HEK293 (cell line): ENCODE measurements around the gene WDR13.

Source experiments
- FEZF1 ChIP-seq: fragments of 450-650 bp; formaldehyde crosslinking; IDR thresholded peaks from 2 replicates; pipeline ENCODE4 v1.5.1; 2016; ENCODE audit warnings: missing biosample characterization, missing genetic modification characterization
- KLF10 ChIP-seq: fragments of 450-650 bp; IDR thresholded peaks from 2 replicates; pipeline ENCODE4 v1.5.1; 2018; ENCODE audit warnings: missing biosample characterization, mild to moderate bottlenecking, missing genetic modification characterization
- RBAK ChIP-seq: fragments of 450-650 bp; formaldehyde crosslinking; IDR thresholded peaks from 2 replicates; pipeline ENCODE4 v1.5.1; 2016; ENCODE audit warnings: missing biosample characterization, missing genetic modification characterization
- ZBTB1 ChIP-seq: fragments of 450-650 bp; formaldehyde crosslinking; IDR thresholded peaks from 2 replicates; pipeline ENCODE4 v1.5.1; 2016; ENCODE audit warnings: missing biosample characterization, missing genetic modification characterization
- ZBTB17 ChIP-seq: fragments of 450-650 bp; formaldehyde crosslinking; IDR thresholded peaks from 2 replicates; pipeline ENCODE4 v1.5.1; 2016; ENCODE audit warnings: missing biosample characterization, missing genetic modification characterization
- ZBTB21 ChIP-seq: fragments of 450-650 bp; formaldehyde crosslinking; IDR thresholded peaks from 2 replicates; pipeline ENCODE4 v1.5.1; 2017; ENCODE audit warnings: missing biosample characterization, missing genetic modification characterization
- ZEB2 ChIP-seq: fragments of 450-650 bp; formaldehyde crosslinking; IDR thresholded peaks from 2 replicates; pipeline ENCODE4 v1.5.1; 2016; ENCODE audit warnings: missing biosample characterization, missing genetic modification characterization
- ZFP69B ChIP-seq: fragments of 450-650 bp; formaldehyde crosslinking; IDR thresholded peaks from 2 replicates; pipeline ENCODE4 v1.5.1; 2016; ENCODE audit warnings: missing biosample characterization, missing genetic modification characterization
- ZNF24 ChIP-seq: fragments of 450-650 bp; formaldehyde crosslinking; IDR thresholded peaks from 2 replicates; pipeline ENCODE4 v1.5.1; 2016; ENCODE audit warnings: missing biosample characterization, missing genetic modification characterization
- ZNF473 ChIP-seq: fragments of 450-650 bp; formaldehyde crosslinking; IDR thresholded peaks from 2 replicates; pipeline ENCODE4 v1.5.1; 2017; ENCODE audit warnings: missing biosample characterization, missing genetic modification characterization
- ZNF548 ChIP-seq: fragments of 450-650 bp; formaldehyde crosslinking; IDR thresholded peaks from 2 replicates; pipeline ENCODE4 v1.5.1; 2016; ENCODE audit warnings: missing biosample characterization, missing genetic modification characterization
- ZNF571 ChIP-seq: fragments of 450-650 bp; formaldehyde crosslinking; IDR thresholded peaks from 2 replicates; pipeline ENCODE4 v1.5.0; 2017; ENCODE audit warnings: missing biosample characterization, missing genetic modification characterization
- ZNF596 ChIP-seq: fragments of 450-650 bp; IDR thresholded peaks from 2 replicates; pipeline ENCODE4 v1.5.0; 2018; ENCODE audit warnings: missing biosample characterization, mild to moderate bottlenecking, missing genetic modification characterization, moderate library complexity
- ZNF624 ChIP-seq: fragments of 450-650 bp; formaldehyde crosslinking; IDR thresholded peaks from 2 replicates; pipeline ENCODE4 v1.5.1; 2017; ENCODE audit warnings: missing biosample characterization, missing genetic modification characterization
- ZNF791 ChIP-seq: fragments of 450-650 bp; formaldehyde crosslinking; IDR thresholded peaks from 2 replicates; pipeline ENCODE4 v1.5.1; 2016; ENCODE audit warnings: missing biosample characterization, missing genetic modification characterization
- TF ChIP-seq, protein P1 (sequence below): fragments of 450-650 bp; formaldehyde crosslinking; IDR thresholded peaks from 2 replicates; pipeline ENCODE4 v1.5.0; 2017; ENCODE audit warnings: missing biosample characterization, missing genetic modification characterization, borderline replicate concordance
- TF ChIP-seq, protein P2 (sequence below): fragments of 450-650 bp; formaldehyde crosslinking; IDR thresholded peaks from 2 replicates; pipeline ENCODE4 v1.5.1; 2016; ENCODE audit warnings: missing biosample characterization, missing genetic modification characterization
- TF ChIP-seq, protein P3 (sequence below): fragments of 450-650 bp; formaldehyde crosslinking; IDR thresholded peaks from 2 replicates; pipeline ENCODE4 v1.5.1; 2017; ENCODE audit warnings: missing biosample characterization, missing genetic modification characterization
- TF ChIP-seq, protein P4 (sequence below): fragments of 450-650 bp; formaldehyde crosslinking; IDR thresholded peaks from 2 replicates; pipeline ENCODE4 v1.5.1; 2016; ENCODE audit warnings: missing biosample characterization, missing genetic modification characterization
- TF ChIP-seq, protein P5 (sequence below): fragments of 450-650 bp; formaldehyde crosslinking; IDR thresholded peaks from 2 replicates; pipeline ENCODE4 v1.5.1; 2016; ENCODE audit warnings: missing biosample characterization, missing genetic modification characterization, borderline replicate concordance
- TF ChIP-seq, protein P6 (sequence below): fragments of 450-650 bp; IDR thresholded peaks from 2 replicates; pipeline ENCODE4 v1.5.1; 2018; ENCODE audit warnings: missing biosample characterization, missing genetic modification characterization
- TF ChIP-seq, protein P7 (sequence below): fragments of 450-650 bp; formaldehyde crosslinking; IDR thresholded peaks from 2 replicates; pipeline ENCODE4 v1.5.1; 2016; ENCODE audit warnings: missing biosample characterization, missing genetic modification characterization

WDR13 gene

DNA sequence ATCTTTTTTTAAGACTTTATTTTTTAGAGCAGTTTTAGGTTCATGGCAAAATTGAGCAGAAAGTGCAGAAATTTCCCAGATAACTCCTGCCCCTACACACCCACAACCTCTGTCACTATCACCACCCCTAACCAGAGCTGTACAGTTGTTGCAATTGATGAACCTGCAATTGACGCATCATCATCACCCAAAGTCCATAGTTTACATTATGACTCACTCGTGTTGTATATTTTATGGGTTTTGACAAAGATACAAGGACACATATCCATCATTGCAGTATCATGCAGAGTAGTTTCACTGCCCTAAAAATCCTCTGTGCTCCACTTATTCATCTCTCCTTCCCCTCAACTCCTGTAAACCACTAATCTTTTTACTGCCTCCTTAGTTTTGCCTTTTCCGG, 51.8 kb downstream of the WDR13 start (continued):
- TF ChIP-seq ZNF596 (tag by site-specific recombination) (no peak), KLF10 (no peak), RBAK (no peak), ZNF624 (no peak), ZBTB17 (no peak), ZEB2 (tag by site-specific recombination) (0 out of 2 replicates have a peak, but pooled peaks have one; percentile 25), ZNF24 (tag by site-specific recombination) (no peak), ZBTB21 (no peak), FEZF1 (tag by site-specific recombination) (0 out of 2 replicates have a peak, but pooled peaks have one; percentile 27), ZNF791 (tag by site-specific recombination) (no peak), ZFP69B (tag by site-specific recombination) (no peak), ZNF548 (tag by site-specific recombination) (no peak), ZNF571 (tag by site-specific recombination) (no peak), ZBTB1 (no peak), ZNF473 (no peak)
- TF ChIP-seq, protein P1, sequence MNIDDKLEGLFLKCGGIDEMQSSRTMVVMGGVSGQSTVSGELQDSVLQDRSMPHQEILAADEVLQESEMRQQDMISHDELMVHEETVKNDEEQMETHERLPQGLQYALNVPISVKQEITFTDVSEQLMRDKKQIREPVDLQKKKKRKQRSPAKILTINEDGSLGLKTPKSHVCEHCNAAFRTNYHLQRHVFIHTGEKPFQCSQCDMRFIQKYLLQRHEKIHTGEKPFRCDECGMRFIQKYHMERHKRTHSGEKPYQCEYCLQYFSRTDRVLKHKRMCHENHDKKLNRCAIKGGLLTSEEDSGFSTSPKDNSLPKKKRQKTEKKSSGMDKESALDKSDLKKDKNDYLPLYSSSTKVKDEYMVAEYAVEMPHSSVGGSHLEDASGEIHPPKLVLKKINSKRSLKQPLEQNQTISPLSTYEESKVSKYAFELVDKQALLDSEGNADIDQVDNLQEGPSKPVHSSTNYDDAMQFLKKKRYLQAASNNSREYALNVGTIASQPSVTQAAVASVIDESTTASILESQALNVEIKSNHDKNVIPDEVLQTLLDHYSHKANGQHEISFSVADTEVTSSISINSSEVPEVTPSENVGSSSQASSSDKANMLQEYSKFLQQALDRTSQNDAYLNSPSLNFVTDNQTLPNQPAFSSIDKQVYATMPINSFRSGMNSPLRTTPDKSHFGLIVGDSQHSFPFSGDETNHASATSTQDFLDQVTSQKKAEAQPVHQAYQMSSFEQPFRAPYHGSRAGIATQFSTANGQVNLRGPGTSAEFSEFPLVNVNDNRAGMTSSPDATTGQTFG (tag by site-specific recombination), result no peak
- TF ChIP-seq, protein P2, sequence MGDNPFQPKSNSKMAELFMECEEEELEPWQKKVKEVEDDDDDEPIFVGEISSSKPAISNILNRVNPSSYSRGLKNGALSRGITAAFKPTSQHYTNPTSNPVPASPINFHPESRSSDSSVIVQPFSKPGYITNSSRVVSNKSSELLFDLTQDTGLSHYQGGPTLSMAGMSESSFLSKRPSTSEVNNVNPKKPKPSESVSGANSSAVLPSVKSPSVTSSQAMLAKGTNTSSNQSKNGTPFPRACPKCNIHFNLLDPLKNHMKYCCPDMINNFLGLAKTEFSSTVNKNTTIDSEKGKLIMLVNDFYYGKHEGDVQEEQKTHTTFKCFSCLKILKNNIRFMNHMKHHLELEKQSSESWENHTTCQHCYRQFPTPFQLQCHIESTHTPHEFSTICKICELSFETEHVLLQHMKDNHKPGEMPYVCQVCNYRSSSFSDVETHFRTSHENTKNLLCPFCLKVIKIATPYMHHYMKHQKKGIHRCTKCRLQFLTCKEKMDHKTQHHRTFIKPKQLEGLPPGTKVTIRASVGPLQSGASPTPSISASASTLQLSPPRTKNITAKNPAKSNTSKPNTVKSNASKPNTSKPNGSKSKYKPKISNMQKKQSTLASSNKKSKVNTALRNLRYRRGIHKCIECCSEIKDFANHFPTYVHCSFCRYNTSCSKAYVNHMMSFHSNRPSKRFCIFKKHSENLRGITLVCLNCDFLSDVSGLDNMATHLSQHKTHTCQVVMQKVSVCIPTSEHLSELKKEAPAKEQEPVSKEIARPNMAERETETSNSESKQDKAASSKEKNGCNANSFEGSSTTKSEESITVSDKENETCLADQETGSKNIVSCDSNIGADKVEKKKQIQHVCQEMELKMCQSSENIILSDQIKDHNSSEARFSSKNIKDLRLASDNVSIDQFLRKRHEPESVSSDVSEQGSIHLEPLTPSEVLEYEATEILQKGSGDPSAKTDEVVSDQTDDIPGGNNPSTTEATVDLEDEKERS (tag by site-specific recombination), result no peak
- TF ChIP-seq, protein P3, sequence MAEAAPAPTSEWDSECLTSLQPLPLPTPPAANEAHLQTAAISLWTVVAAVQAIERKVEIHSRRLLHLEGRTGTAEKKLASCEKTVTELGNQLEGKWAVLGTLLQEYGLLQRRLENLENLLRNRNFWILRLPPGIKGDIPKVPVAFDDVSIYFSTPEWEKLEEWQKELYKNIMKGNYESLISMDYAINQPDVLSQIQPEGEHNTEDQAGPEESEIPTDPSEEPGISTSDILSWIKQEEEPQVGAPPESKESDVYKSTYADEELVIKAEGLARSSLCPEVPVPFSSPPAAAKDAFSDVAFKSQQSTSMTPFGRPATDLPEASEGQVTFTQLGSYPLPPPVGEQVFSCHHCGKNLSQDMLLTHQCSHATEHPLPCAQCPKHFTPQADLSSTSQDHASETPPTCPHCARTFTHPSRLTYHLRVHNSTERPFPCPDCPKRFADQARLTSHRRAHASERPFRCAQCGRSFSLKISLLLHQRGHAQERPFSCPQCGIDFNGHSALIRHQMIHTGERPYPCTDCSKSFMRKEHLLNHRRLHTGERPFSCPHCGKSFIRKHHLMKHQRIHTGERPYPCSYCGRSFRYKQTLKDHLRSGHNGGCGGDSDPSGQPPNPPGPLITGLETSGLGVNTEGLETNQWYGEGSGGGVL (tag by site-specific recombination), result no peak
- TF ChIP-seq, protein P4, sequence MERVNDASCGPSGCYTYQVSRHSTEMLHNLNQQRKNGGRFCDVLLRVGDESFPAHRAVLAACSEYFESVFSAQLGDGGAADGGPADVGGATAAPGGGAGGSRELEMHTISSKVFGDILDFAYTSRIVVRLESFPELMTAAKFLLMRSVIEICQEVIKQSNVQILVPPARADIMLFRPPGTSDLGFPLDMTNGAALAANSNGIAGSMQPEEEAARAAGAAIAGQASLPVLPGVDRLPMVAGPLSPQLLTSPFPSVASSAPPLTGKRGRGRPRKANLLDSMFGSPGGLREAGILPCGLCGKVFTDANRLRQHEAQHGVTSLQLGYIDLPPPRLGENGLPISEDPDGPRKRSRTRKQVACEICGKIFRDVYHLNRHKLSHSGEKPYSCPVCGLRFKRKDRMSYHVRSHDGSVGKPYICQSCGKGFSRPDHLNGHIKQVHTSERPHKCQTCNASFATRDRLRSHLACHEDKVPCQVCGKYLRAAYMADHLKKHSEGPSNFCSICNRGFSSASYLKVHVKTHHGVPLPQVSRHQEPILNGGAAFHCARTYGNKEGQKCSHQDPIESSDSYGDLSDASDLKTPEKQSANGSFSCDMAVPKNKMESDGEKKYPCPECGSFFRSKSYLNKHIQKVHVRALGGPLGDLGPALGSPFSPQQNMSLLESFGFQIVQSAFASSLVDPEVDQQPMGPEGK (tag by site-specific recombination), result no peak
- TF ChIP-seq, protein P5, sequence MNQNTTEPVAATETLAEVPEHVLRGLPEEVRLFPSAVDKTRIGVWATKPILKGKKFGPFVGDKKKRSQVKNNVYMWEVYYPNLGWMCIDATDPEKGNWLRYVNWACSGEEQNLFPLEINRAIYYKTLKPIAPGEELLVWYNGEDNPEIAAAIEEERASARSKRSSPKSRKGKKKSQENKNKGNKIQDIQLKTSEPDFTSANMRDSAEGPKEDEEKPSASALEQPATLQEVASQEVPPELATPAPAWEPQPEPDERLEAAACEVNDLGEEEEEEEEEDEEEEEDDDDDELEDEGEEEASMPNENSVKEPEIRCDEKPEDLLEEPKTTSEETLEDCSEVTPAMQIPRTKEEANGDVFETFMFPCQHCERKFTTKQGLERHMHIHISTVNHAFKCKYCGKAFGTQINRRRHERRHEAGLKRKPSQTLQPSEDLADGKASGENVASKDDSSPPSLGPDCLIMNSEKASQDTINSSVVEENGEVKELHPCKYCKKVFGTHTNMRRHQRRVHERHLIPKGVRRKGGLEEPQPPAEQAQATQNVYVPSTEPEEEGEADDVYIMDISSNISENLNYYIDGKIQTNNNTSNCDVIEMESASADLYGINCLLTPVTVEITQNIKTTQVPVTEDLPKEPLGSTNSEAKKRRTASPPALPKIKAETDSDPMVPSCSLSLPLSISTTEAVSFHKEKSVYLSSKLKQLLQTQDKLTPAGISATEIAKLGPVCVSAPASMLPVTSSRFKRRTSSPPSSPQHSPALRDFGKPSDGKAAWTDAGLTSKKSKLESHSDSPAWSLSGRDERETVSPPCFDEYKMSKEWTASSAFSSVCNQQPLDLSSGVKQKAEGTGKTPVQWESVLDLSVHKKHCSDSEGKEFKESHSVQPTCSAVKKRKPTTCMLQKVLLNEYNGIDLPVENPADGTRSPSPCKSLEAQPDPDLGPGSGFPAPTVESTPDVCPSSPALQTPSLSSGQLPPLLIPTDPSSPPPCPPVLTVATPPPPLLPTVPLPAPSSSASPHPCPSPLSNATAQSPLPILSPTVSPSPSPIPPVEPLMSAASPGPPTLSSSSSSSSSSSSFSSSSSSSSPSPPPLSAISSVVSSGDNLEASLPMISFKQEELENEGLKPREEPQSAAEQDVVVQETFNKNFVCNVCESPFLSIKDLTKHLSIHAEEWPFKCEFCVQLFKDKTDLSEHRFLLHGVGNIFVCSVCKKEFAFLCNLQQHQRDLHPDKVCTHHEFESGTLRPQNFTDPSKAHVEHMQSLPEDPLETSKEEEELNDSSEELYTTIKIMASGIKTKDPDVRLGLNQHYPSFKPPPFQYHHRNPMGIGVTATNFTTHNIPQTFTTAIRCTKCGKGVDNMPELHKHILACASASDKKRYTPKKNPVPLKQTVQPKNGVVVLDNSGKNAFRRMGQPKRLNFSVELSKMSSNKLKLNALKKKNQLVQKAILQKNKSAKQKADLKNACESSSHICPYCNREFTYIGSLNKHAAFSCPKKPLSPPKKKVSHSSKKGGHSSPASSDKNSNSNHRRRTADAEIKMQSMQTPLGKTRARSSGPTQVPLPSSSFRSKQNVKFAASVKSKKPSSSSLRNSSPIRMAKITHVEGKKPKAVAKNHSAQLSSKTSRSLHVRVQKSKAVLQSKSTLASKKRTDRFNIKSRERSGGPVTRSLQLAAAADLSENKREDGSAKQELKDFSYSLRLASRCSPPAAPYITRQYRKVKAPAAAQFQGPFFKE (tag by site-specific recombination), result no peak
- TF ChIP-seq, protein P6, sequence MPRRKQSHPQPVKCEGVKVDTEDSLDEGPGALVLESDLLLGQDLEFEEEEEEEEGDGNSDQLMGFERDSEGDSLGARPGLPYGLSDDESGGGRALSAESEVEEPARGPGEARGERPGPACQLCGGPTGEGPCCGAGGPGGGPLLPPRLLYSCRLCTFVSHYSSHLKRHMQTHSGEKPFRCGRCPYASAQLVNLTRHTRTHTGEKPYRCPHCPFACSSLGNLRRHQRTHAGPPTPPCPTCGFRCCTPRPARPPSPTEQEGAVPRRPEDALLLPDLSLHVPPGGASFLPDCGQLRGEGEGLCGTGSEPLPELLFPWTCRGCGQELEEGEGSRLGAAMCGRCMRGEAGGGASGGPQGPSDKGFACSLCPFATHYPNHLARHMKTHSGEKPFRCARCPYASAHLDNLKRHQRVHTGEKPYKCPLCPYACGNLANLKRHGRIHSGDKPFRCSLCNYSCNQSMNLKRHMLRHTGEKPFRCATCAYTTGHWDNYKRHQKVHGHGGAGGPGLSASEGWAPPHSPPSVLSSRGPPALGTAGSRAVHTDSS, result no peak
- TF ChIP-seq, protein P7, sequence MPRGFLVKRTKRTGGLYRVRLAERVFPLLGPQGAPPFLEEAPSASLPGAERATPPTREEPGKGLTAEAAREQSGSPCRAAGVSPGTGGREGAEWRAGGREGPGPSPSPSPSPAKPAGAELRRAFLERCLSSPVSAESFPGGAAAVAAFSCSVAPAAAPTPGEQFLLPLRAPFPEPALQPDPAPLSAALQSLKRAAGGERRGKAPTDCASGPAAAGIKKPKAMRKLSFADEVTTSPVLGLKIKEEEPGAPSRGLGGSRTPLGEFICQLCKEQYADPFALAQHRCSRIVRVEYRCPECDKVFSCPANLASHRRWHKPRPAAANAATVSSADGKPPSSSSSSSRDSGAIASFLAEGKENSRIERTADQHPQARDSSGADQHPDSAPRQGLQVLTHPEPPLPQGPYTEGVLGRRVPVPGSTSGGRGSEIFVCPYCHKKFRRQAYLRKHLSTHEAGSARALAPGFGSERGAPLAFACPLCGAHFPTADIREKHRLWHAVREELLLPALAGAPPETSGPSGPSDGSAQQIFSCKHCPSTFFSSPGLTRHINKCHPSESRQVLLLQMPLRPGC, result no peak
